CD4-positive, alpha-beta T cell treated with Interleukin-17A for 1 hour (primary cell): ENCODE data around the gene CMTM1.
"Not testable (repeated sequence)": the region's sequence is repeated elsewhere in the genome, so short reads cannot be mapped to it uniquely, and the experiment has no call there.

Source experiments
- DNase-seq: peaks from one replicate; pipeline ENCODE4 v3.0.0-alpha.2; 2020

Gene CMTM1

GRCh38 chr16:66617728-66618127, 51.5 kb downstream of the CMTM1 start:
- DNase-seq: no peak

- DNase-seq: no peak
Measured at GRCh38 chr16:66618588-66619375, 52.5 kb downstream of the CMTM1 start.

GRCh38 chr16:66619534-66620428, 53.5 kb downstream of the CMTM1 start:
- DNase-seq: no peak

GRCh38 chr16:66620429-66620795, 54.2 kb downstream of the CMTM1 start:
- no peak for DNase-seq

GRCh38 chr16:66621973-66622372, 55.7 kb downstream of the CMTM1 start:
- DNase-seq: no peak

GRCh38 chr16:66622863-66623262, 56.6 kb downstream of the CMTM1 start:
- no peak for DNase-seq

GRCh38 chr16:66623755-66624154, 57.5 kb downstream of the CMTM1 start:
- DNase-seq: no peak

GRCh38 chr16:66627611-66628378, 61.6 kb downstream of the CMTM1 start:
- DNase-seq: not testable (repeated sequence)
